Ishikawa (cell line): ENCODE data around the gene TPT1.

Experiments
- CEBPB ChIP-seq: IDR thresholded peaks from 2 replicates; pipeline ENCODE4 v1.6.1; 2012
- CREB1 ChIP-seq: IDR thresholded peaks from 2 replicates; pipeline ENCODE4 v1.6.1; 2012; ENCODE audit warnings: low read depth
- EGR1 ChIP-seq: IDR thresholded peaks from 2 replicates; pipeline ENCODE4 v1.6.1; 2012
- EP300 ChIP-seq: IDR thresholded peaks from 2 replicates; pipeline ENCODE4 v1.6.1; 2012; ENCODE audit warnings: borderline replicate concordance
- FOXM1 ChIP-seq: IDR thresholded peaks from 2 replicates; pipeline ENCODE4 v1.6.1; 2012; ENCODE audit warnings: low read depth, borderline replicate concordance
- MAX ChIP-seq: IDR thresholded peaks from 2 replicates; pipeline ENCODE4 v1.6.1; 2012
- NFIC ChIP-seq: IDR thresholded peaks from 2 replicates; pipeline ENCODE4 v1.6.1; 2012
- RAD21 ChIP-seq: IDR thresholded peaks from 2 replicates; pipeline ENCODE4 v1.6.1; 2012; ENCODE audit warnings: low read depth
- TCF12 ChIP-seq: IDR thresholded peaks from 2 replicates; pipeline ENCODE4 v1.6.1; 2012; ENCODE audit warnings: low read depth
- TEAD4 ChIP-seq: IDR thresholded peaks from 2 replicates; pipeline ENCODE4 v1.6.1; 2012
- USF1 ChIP-seq: IDR thresholded peaks from 2 replicates; pipeline ENCODE4 v1.6.1; 2012
- ZBTB7A ChIP-seq: IDR thresholded peaks from 2 replicates; pipeline ENCODE4 v1.6.1; 2012; ENCODE audit warnings: low read depth

- TF ChIP-seq MAX (no peak), CEBPB (no peak), FOXM1 (no peak), CREB1 (no peak), EP300 (peak; percentile 55; the same call in 1 of the 2 replicates), NFIC (peak; percentile 49; the same call in 1 of the 2 replicates), USF1 (0 out of 2 replicates have a peak, but pooled peaks have one; percentile 4), RAD21 (no peak), EGR1 (no peak), ZBTB7A (no peak), TCF12 (peak; percentile 60), TEAD4 (no peak)
These were observed 48.8 kb downstream of the TPT1 start for GRCh38 chr13:45292176-45292575.
